ENCODE measurements around the gene SPP1.
"Not testable (repeated sequence)": the region's sequence is repeated elsewhere in the genome, so short reads cannot be mapped to it uniquely, and the experiment has no call there.

SPP1 gene

DNA sequence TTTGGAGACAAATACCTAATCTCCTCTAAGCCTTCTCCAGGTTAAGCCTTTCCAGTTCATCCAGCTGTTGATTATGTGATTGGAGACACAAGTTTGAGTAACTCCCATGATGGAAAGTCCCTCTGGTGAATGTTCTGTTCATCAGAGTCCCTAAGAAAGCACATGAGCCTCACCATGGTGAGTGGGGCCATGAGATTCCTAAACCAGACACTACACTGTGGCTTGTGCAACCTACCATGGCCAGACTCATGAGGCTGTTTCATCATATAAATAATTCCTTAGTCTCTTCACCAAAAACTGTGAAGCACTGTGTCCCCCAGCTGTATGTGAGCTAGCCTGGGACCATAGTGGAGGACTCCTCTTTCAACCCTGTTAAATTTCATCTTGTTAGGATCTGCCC lies 46.3 kb downstream of the SPP1 start:
- Histone ChIP-seq H3K27me3 (ENCODE audit: control insufficient read depth, insufficient read depth, low read length) (no peaks in the 10 kb centered on the region), H3K4me3 (ENCODE audit: low read length) (no peak overlapping the region), H3K36me3 (ENCODE audit: control insufficient read depth, insufficient read depth, low read length) (no peaks in the 10 kb centered on the region), H3K9ac (ENCODE audit: low read length) (no peak overlapping the region), H3K27ac (ENCODE audit: low read depth, low read length) (peak overlapping the region; percentile 51), H3K4me1 (ENCODE audit: control insufficient read depth, insufficient read depth, low read length) (peaks cover 34% of the 10 kb centered on the region)

- Histone ChIP-seq H3K4me3 (ENCODE audit: low read length) (no peak overlapping the region), H3K27me3 (ENCODE audit: control insufficient read depth, insufficient read depth, low read length) (no peaks in the 10 kb centered on the region), H3K9ac (ENCODE audit: low read length) (no peak overlapping the region), H3K36me3 (ENCODE audit: control insufficient read depth, insufficient read depth, low read length) (no peaks in the 10 kb centered on the region), H3K4me1 (ENCODE audit: control insufficient read depth, insufficient read depth, low read length) (peaks cover 34% of the 10 kb centered on the region), H3K27ac (ENCODE audit: low read depth, low read length) (peak overlapping the region; percentile 51)
Observed at GRCh38 chr4:88022289-88022688, 46.8 kb downstream of the SPP1 start.

GRCh38 chr4:88025868-88026661 lies 50.6 kb downstream of the SPP1 start:
- H3K36me3 ChIP-seq (ENCODE audit: control insufficient read depth, insufficient read depth, low read length); H3K27ac ChIP-seq (ENCODE audit: low read depth, low read length); H3K27me3 ChIP-seq (ENCODE audit: control insufficient read depth, insufficient read depth, low read length); H3K4me3 ChIP-seq (ENCODE audit: low read length); H3K9ac ChIP-seq (ENCODE audit: low read length): not testable (repeated sequence)
- H3K4me1 ChIP-seq (ENCODE audit: control insufficient read depth, insufficient read depth, low read length) = peaks cover 11% of the 10 kb centered on the region

DNA sequence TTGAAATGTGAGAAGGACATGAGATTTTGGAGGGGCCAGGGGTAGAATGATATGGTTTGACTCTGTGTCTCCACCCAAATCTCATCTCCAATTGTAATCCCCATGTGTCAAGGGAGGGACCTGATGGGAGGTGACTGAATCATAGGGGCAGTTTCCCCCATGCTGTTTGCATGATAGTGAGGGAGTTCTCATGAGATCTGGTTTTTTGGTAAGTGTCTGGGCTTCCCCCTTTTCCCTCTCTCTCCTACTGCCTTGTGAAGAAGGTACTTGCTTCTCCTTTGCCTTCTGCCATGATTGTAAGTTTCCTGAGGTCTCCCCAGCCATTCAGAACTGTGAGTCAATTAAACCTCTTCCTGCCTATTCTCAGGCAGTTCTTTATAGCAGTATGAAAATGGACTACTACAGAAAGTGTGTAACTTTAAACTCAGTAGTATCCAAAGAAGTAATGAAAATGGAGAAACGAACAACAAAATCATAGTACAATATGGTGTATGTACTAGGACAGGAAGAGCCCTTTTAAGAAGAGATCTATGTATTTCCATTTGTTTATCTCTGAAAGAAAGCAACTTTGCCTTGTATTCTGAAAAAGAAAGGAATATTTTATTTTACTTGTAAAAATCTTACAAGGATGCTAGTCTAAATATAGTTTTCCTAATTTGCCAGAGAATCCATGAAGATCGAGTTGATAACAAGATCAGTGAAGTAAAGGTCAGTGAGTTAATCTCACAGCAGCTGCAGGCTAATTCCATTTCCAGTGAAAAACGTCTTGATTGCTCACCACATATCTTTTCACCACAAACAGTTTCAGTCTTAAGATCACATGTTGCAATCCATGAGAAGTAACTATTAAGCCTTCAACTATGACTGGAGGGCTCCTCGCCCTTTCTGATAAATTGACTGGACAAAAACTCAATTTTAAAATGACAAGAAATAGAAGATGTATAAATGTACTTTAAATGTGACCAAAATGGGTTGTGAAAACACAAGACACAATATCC lies 52.4 kb downstream of the SPP1 start:
- Histone ChIP-seq H3K9ac (ENCODE audit: low read length) (no peak overlapping the region), H3K4me3 (ENCODE audit: low read length) (no peak overlapping the region), H3K27ac (ENCODE audit: low read depth, low read length) (no peak overlapping the region), H3K4me1 (ENCODE audit: control insufficient read depth, insufficient read depth, low read length) (no peaks in the 10 kb centered on the region), H3K27me3 (ENCODE audit: control insufficient read depth, insufficient read depth, low read length) (no peaks in the 10 kb centered on the region), H3K36me3 (ENCODE audit: control insufficient read depth, insufficient read depth, low read length) (no peaks in the 10 kb centered on the region)

GRCh38 chr4:88028946-88029345 lies 53.4 kb downstream of the SPP1 start:
- Histone ChIP-seq H3K4me3 (ENCODE audit: low read length) (no peak overlapping the region), H3K27ac (ENCODE audit: low read depth, low read length) (no peak overlapping the region), H3K9ac (ENCODE audit: low read length) (no peak overlapping the region), H3K36me3 (ENCODE audit: control insufficient read depth, insufficient read depth, low read length) (no peaks in the 10 kb centered on the region), H3K4me1 (ENCODE audit: control insufficient read depth, insufficient read depth, low read length) (no peaks in the 10 kb centered on the region), H3K27me3 (ENCODE audit: control insufficient read depth, insufficient read depth, low read length) (no peaks in the 10 kb centered on the region)

GRCh38 chr4:88029556-88029955 lies 54.0 kb downstream of the SPP1 start:
- Histone ChIP-seq H3K27me3 (ENCODE audit: control insufficient read depth, insufficient read depth, low read length) (no peaks in the 10 kb centered on the region), H3K4me3 (ENCODE audit: low read length) (no peak overlapping the region), H3K9ac (ENCODE audit: low read length) (no peak overlapping the region), H3K36me3 (ENCODE audit: control insufficient read depth, insufficient read depth, low read length) (no peaks in the 10 kb centered on the region), H3K4me1 (ENCODE audit: control insufficient read depth, insufficient read depth, low read length) (no peaks in the 10 kb centered on the region), H3K27ac (ENCODE audit: low read depth, low read length) (no peak overlapping the region)

DNA sequence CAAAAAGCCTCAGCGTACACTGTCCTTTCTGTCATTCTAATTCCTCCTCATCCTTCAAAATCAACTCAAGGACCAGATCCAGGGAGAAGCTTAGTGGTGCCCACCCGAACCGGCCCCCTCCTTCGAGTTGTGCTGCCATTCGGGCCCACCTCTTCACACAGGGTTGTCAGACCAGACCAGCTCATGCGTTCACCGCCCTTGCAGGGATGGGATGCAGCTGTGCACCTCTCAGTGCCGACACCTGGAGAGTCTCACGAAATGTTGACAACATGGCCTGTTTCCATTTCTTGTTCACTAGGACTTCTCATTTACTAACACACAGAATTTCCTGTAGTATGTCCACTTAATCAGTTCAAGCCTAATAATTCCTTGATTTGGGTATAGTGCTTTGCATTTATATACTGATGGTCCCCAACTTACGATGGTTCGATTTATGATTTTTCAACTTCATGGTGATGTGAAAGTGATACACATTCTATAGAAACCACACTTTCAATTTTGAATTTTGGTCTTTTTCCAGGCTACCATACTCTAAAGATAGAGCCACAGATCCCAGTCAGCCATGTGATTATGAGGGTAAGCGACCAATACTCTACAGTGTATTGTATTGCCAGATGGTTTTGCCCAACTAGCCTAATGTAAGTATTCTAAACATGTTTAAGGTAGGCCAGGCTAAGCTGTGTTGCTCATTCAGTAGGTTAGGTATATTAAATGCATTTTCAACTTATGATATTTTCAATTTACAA lies 55.2 kb downstream of the SPP1 start:
- Histone ChIP-seq H3K27me3 (ENCODE audit: control insufficient read depth, insufficient read depth, low read length) (no peaks in the 10 kb centered on the region), H3K4me3 (ENCODE audit: low read length) (no peak overlapping the region), H3K4me1 (ENCODE audit: control insufficient read depth, insufficient read depth, low read length) (no peaks in the 10 kb centered on the region), H3K36me3 (ENCODE audit: control insufficient read depth, insufficient read depth, low read length) (no peaks in the 10 kb centered on the region), H3K9ac (ENCODE audit: low read length) (no peak overlapping the region), H3K27ac (ENCODE audit: low read depth, low read length) (no peak overlapping the region)

All from rectal smooth muscle tissue (tissue), 1 donor.